T47D (cell line): ENCODE results near the gene MAT2A.
"Not testable (repeated sequence)": the region's sequence is repeated elsewhere in the genome, so short reads cannot be mapped to it uniquely, and the experiment has no call there.

ENCODE experiments used
- DNase-seq, 2 experiments: peaks; one replicate each; pipeline versions ENCODE4 v3.0.0 to v3.0.0-alpha.2; 2011 to 2012; ENCODE audit warnings: low read depth in 1 of 2, low spot score in 1 of 2
- JUND ChIP-seq: IDR thresholded peaks from 2 replicates; pipeline ENCODE4 v1.6.1; 2012; ENCODE audit warnings: low read depth
- in situ Hi-C: cut with HindIII; loops from 2 replicates; pipeline ENCODE4 v1.10.0; 2016; ENCODE audit warnings: low sequenced_read_pairs, low pct_unique_long_range_greater_than_20kb

Gene MAT2A

DNA sequence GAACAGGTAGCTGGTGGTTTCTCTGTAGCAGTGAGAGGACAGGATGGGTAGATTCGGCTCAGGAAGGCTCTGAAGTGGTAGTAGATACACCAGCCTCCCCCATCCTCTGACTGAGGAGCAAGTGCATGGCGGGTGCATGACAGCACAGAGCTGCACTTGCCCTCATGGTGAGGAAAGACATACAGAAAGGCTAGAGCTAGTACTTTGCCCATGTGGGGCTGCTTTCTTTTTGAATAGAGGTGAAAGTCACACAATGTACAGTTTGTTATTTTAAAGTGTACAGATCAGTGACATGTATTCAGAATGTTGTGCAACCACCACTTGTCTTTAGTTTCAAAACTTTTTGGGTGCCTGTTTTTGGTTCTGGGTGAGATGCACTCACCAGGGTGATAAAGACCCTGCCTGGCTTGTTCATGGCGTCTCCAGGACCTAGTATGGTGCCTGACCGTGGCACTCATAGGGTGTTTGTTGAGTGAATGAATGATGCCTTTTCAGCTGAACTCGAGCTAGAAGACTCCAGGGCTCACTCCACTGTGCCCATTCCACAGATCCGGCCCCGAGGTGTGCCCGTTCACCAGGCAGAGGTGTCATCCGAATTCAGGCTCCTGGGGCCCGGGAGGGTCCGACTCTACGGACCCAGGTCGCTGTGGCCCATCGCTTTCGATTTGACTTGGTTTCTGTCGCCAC is 44.8 kb downstream of the MAT2A start:
- DNase-seq = no peak
- no peak for TF ChIP-seq JUND
- in situ Hi-C loops = no loop called here

DNA sequence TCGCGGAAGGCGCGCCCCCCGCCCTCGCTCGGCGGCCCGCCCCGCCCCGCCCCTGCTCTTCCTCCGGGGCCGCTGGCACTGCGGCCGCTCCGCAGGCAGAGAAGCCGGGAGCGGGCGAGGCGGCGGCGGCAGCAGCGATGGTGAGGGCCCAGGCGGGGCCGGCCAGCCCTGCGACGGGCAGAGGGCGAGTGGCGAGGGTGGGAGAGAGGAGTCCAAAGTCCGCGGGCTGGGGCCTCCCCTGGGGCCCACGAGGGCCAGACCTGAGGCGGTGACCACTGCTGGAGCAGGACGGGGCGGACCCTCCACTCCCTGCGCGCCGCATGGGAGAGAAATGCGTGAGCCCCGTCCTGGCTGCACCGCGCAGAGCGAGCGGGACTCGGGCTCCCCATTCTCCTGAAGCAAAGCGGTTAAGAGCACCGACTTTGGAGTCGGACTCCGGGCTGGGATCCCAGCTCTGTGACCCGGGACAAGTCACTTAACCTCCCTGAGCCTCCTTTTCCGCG is 45.4 kb downstream of the MAT2A start, which contains the start of gene VAMP5:
TSS of gene VAMP5 (plus strand) at position 78 of the 503 bp plus-strand sequence. CDS start at position 138, 60 bp downstream.
- TF ChIP-seq JUND = no peak
- no peak for DNase-seq
- in situ Hi-C loops = no loop called here

- no peak for DNase-seq
- no peak for TF ChIP-seq JUND
- in situ Hi-C loops = no loop called here
These were observed 46.2 kb downstream of the MAT2A start for GRCh38 chr2:85584857-85585780.

GRCh38 chr2:85585781-85586105 is 46.8 kb downstream of the MAT2A start:
- in situ Hi-C loops = no loop called here

DNA sequence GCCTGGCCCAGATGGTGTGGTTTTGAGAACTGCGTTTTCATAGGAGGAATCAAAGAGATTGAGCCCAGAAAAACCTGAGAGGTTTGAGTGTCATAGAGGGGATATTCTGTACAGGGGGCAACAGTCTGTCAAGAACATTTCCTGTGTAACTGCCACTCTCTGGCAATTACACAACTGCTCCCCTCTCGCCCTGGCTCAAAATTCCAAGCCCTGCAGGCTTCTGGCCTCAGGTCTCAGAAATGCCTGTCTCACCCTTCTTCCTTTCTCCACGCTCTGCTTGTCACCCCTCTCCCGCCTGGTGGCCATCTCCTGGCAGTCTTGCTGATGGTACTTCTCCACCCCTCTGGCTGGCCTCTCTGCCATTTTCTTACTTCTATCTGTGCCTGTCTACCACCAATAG is 49.3 kb downstream of the MAT2A start:
- no peak for DNase-seq
- TF ChIP-seq JUND = no peak
- in situ Hi-C loops = no loop called here

More at GRCh38 chr2:85585781-85586105, 46.8 kb downstream of the MAT2A start:
- no peak for TF ChIP-seq JUND
- DNase-seq = no peak

DNA sequence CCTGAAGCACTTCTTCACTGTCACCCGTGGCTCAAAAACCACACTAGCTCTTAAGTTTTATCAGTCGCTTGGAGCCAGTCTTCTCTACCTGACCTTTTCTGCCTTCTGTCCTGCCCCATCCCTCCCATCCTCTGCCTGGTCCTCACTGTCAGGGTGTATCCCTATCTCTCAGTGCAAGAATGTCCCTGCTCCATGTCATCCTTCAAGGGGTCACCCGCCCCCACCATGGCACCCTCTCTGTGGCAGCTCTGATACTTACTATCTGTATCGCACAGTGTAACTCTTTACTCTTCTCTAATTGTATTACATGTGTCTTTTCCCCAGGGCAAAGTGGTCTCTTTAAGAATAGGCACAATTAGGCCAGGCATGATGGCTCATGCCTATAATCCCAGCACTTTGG is 49.7 kb downstream of the MAT2A start:
- in situ Hi-C loops = no loop called here
- TF ChIP-seq JUND = no peak
- DNase-seq = no peak

DNA sequence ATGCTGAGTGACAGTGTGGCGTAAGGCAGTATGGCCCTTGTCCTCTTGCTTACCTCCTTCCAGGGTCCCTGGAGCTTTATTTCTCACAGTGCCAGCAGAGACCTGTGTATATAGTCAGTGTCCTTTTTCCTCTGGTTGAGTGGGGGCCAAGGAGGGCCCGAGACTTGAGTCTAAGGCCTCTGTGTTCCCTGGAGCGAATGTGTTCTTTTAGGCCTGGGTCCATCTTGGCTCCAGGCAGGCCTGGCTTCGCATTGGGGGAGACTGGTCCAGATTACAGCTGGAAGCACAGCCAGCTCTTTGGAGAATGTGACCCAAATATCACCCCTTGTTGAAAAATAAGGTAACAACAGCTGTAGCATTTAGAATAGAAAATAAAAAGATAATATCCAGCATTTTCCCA is 50.2 kb downstream of the MAT2A start:
- no peak for TF ChIP-seq JUND
- in situ Hi-C loops = no loop called here

GRCh38 chr2:85589982-85590791 is 51.2 kb downstream of the MAT2A start:
- in situ Hi-C loops = no loop called here
- peak in 1 of 2 experiments; percentile 86 for DNase-seq
- TF ChIP-seq JUND = no peak

More for the DNA sequence above, 50.2 kb downstream of the MAT2A start:
- DNase-seq = no peak

- DNase-seq = peak in 1 of 2 experiments; percentile 53
- TF ChIP-seq JUND = no peak
- in situ Hi-C loops = no loop called here
These were observed 52.0 kb downstream of the MAT2A start for GRCh38 chr2:85590950-85591349.

DNA sequence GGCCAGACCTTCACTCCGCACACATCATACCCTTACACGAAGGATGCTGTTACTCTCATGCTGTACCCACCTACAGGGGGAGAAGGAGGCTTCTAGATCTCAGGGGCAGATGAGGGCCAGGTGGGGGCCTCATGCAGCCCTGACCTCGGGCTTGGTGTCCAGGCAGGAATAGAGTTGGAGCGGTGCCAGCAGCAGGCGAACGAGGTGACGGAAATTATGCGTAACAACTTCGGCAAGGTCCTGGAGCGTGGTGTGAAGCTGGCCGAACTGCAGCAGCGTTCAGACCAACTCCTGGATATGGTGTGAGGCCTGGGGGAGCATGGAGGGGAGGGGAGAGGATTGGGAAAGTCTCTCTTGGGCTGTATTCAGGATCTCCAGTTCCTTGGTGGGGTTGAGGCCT is 52.6 kb downstream of the MAT2A start:
- in situ Hi-C loops = no loop called here
- no peak for TF ChIP-seq JUND
- DNase-seq = no peak

GRCh38 chr2:85592299-85592698 is 53.3 kb downstream of the MAT2A start:
- DNase-seq, in situ Hi-C loops: not testable (repeated sequence)

GRCh38 chr2:85593023-85593422 is 54.1 kb downstream of the MAT2A start:
- in situ Hi-C loops = no loop called here
- TF ChIP-seq JUND = no peak
- no peak for DNase-seq
